D721Med (cell line): ENCODE measurements around the gene IQCN.
A peak's percentile ranks its signal among the peaks of the same experiment; 100 is the strongest.

Source experiments
- DNase-seq: peaks from one replicate; pipeline ENCODE4 v3.0.0; 2011; ENCODE audit warnings: low spot score; ENCODE audit not compliant: insufficient read length
- FAIRE-seq: peaks from 2 replicates; lab custom pipeline; 2011; peaks lifted over from hg19 to GRCh38; lab: Jason Lieb, UNC
- CTCF ChIP-seq: IDR thresholded peaks from 2 replicates; pipeline ENCODE4 v1.5.1; 2012; ENCODE audit warnings: mild to moderate bottlenecking, control low read depth; ENCODE audit not compliant: insufficient read depth; ENCODE audit errors: missing control alignments

The IQCN gene

GRCh38 chr19:18253716-18254115 lies 20.5 kb downstream of the IQCN start:
- no peak for TF ChIP-seq CTCF
- FAIRE-seq (no peak), DNase-seq (no peak)

- FAIRE-seq (no peak), DNase-seq (no peak)
- no peak for TF ChIP-seq CTCF
Observed at GRCh38 chr19:18253130-18253529, 21.1 kb downstream of the IQCN start.

GRCh38 chr19:18252370-18252717 lies 21.9 kb downstream of the IQCN start:
- no peak for TF ChIP-seq CTCF
- no peak for DNase-seq
- no peak for FAIRE-seq

- no peak for FAIRE-seq
- peak; percentile 72 for DNase-seq
- TF ChIP-seq CTCF = peak; percentile 84
Observed at GRCh38 chr19:18251587-18252369, 22.5 kb downstream of the IQCN start.

GRCh38 chr19:18249834-18250233 lies 24.4 kb downstream of the IQCN start:
- no peak for DNase-seq
- no peak for TF ChIP-seq CTCF
- FAIRE-seq = no peak

GRCh38 chr19:18245297-18245696 lies 29.0 kb downstream of the IQCN start:
- DNase-seq (no peak), FAIRE-seq (no peak)
- no peak for TF ChIP-seq CTCF

- TF ChIP-seq CTCF = no peak
- no peak for DNase-seq
- no peak for FAIRE-seq
Observed at GRCh38 chr19:18239303-18239702, 34.9 kb downstream of the IQCN start.
